Esophagus muscularis mucosa (tissue), 4 donors: ENCODE data around the gene GOLGA6C.

Experiments
- EP300 ChIP-seq: sonication (generic); formaldehyde crosslinking; IDR thresholded peaks from one replicate; pipeline ENCODE4 v1.6.1; 2017; ENCODE audit warnings: antibody characterized with exemption
- POLR2A ChIP-seq: fragments of 450-650 bp; IDR thresholded peaks from one replicate; pipeline ENCODE4 v1.6.1; 2017; ENCODE audit warnings: antibody characterized with exemption, moderate library complexity, mild to moderate bottlenecking, low read depth
- POLR2AphosphoS5 ChIP-seq, 2 donors: sonication (generic); formaldehyde crosslinking; IDR thresholded peaks; one replicate each; pipeline ENCODE4 v1.6.1; 2017; ENCODE audit warnings: antibody characterized with exemption in 2 of 2
- TF ChIP-seq, protein P1 (sequence below), 3 experiments: fragments of 200-600 bp in 2 of 3; fragments of 450-650 bp in 1 of 3; sonication (generic) in 2 of 3; IDR thresholded peaks; one replicate each; pipeline ENCODE4 v1.5.1; 2017 to 2019; ENCODE audit warnings: antibody characterized with exemption in 3 of 3, mild to moderate bottlenecking in 2 of 3, moderate library complexity in 1 of 3

DNA sequence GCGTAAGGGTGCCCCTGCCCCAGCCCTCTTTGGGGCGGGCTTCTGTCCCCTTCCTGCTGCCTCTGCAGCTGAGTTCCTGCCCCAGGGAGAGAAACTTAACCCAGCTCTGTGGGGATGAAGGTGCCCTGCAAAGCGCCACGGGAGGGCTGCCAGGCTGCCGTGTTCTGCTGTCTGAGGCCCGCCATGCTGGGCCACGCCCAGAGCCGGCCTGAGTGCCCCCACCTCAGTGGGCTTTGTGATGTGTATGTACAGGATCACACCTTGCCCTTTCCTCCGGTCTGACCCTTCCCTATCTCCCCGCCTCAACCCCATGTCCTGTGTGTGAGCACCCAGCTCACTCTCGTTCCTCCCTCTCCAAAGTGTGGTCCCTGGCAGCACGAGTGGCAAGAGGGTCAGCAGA, 33.9 kb upstream of the GOLGA6C start:
- TF ChIP-seq, protein P1, sequence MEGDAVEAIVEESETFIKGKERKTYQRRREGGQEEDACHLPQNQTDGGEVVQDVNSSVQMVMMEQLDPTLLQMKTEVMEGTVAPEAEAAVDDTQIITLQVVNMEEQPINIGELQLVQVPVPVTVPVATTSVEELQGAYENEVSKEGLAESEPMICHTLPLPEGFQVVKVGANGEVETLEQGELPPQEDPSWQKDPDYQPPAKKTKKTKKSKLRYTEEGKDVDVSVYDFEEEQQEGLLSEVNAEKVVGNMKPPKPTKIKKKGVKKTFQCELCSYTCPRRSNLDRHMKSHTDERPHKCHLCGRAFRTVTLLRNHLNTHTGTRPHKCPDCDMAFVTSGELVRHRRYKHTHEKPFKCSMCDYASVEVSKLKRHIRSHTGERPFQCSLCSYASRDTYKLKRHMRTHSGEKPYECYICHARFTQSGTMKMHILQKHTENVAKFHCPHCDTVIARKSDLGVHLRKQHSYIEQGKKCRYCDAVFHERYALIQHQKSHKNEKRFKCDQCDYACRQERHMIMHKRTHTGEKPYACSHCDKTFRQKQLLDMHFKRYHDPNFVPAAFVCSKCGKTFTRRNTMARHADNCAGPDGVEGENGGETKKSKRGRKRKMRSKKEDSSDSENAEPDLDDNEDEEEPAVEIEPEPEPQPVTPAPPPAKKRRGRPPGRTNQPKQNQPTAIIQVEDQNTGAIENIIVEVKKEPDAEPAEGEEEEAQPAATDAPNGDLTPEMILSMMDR (IDR thresholded peaks at IDR 0.05): no peak
- TF ChIP-seq POLR2A: no peak
- TF ChIP-seq POLR2AphosphoS5 (IDR thresholded peaks at IDR 0.05): no peak
- no peak for TF ChIP-seq EP300
